HG03139 (cell line): ENCODE results near the gene HIF3A.
"Not testable (repeated sequence)": the region's sequence is repeated elsewhere in the genome, so short reads cannot be mapped to it uniquely, and the experiment has no call there.

Source experiments
- ATAC-seq: cut with Tn5 transposase; IDR thresholded peaks from one replicate; pipeline ENCODE4 v1.9.1; 2021; ENCODE audit not compliant: unreplicated experiment

Gene HIF3A

GRCh38 chr19:46355234-46356148, 58.6 kb downstream of the HIF3A start:
- no peak for ATAC-seq

- no peak for ATAC-seq
Observed at GRCh38 chr19:46356149-46357055, 59.6 kb downstream of the HIF3A start.

GRCh38 chr19:46357846-46358583, 61.2 kb downstream of the HIF3A start:
- no peak for ATAC-seq

GRCh38 chr19:46361915-46362314, 65.1 kb downstream of the HIF3A start:
- ATAC-seq: no peak

- no peak for ATAC-seq
Observed at GRCh38 chr19:46364359-46364758, 67.5 kb downstream of the HIF3A start.

GRCh38 chr19:46365561-46365960, 68.7 kb downstream of the HIF3A start:
- ATAC-seq: no peak

GRCh38 chr19:46366620-46367292, 69.9 kb downstream of the HIF3A start:
- ATAC-seq: no peak

- ATAC-seq: no peak
Observed at GRCh38 chr19:46367426-46367825, 70.6 kb downstream of the HIF3A start.

- no peak for ATAC-seq
Observed at GRCh38 chr19:46368116-46368515, 71.3 kb downstream of the HIF3A start.

GRCh38 chr19:46369817-46370216, 73.0 kb downstream of the HIF3A start:
- no peak for ATAC-seq

- no peak for ATAC-seq
Observed at GRCh38 chr19:46371371-46371901, 74.6 kb downstream of the HIF3A start.

- ATAC-seq: no peak
Observed at GRCh38 chr19:46372901-46373490, 76.2 kb downstream of the HIF3A start.

- no peak for ATAC-seq
Observed at GRCh38 chr19:46373491-46374359, 76.9 kb downstream of the HIF3A start.

- ATAC-seq: no peak
Observed at GRCh38 chr19:46374536-46375475, 78.0 kb downstream of the HIF3A start.

GRCh38 chr19:46375476-46376067, 78.7 kb downstream of the HIF3A start:
- not testable (repeated sequence) for ATAC-seq

- no peak for ATAC-seq
Observed at GRCh38 chr19:46376241-46377153, 79.7 kb downstream of the HIF3A start.
